ENCODE results near the gene LINC00632. TPM values are rescaled to one million over a fixed set of nuclear protein-coding genes. Genes with fewer than 3 reads are reported as not detected.

The LINC00632 gene
- total and polyA plus RNA-seq, 8 donors = 0.25 to 45.4 (median 4.2) TPM

- Histone ChIP-seq H3K27ac (no peak overlapping the region), H3K4me3 (no peak overlapping the region), H3K4me1 (no peaks in the 10 kb centered on the region), H3K36me3 (no peaks in the 10 kb centered on the region), H3K9me3 (no peaks in the 10 kb centered on the region), H3K27me3 (no peaks in the 10 kb centered on the region)
- intact Hi-C loops (cut with DNase I; ENCODE audit: low total_unique reads) = no loop called here
- TF ChIP-seq POLR2AphosphoS5 (IDR thresholded peaks at IDR 0.05) (no peak), POLR2A (IDR thresholded peaks at IDR 0.05) (no peak), CTCF (IDR thresholded peaks at IDR 0.05) (no peak)
- 58 to 69% (median 68%) methylated on average over 4 to 5 of the region's 5 CpGs for WGBS, 5 donors
- DNase-seq = no peak
Measured at GRCh38 chrX:140794642-140795041, 85.1 kb downstream of the LINC00632 start.

DNA sequence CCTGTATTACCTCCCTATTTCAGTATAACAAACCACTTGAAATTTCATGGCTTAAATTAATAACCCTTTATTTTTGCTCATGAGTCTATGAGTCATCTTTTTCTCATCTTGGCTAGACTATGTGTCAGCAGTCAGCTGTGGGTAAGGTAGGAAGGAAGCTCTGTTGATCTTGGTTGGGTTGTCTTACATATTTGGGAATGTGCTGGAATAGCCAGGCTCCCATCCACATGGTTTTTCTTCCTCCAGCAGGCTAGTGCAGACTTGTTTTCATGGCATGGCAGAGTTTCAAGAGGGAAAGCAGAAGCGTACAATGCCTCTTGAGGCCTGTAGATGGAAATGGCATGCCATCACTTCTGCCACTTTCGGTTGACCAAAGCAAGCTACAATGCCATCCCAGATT lies 89.7 kb downstream of the LINC00632 start:
- no peaks in the 10 kb centered on the region for H3K9me3 ChIP-seq
- no peak overlapping the region for H3K27ac ChIP-seq
- no peaks in the 10 kb centered on the region for H3K27me3 ChIP-seq
- no peaks in the 10 kb centered on the region for H3K4me1 ChIP-seq
- no peak for DNase-seq
- intact Hi-C loops (cut with DNase I; ENCODE audit: low total_unique reads) = no loop called here
- H3K36me3 ChIP-seq = no peaks in the 10 kb centered on the region
- H3K4me3 ChIP-seq = no peak overlapping the region
- no peak for TF ChIP-seq CTCF (IDR thresholded peaks at IDR 0.05)
- no peak for TF ChIP-seq POLR2AphosphoS5 (IDR thresholded peaks at IDR 0.05)
- TF ChIP-seq EP300 (IDR thresholded peaks at IDR 0.05) = no peak
- TF ChIP-seq POLR2A (IDR thresholded peaks at IDR 0.05) = no peak
- 84 to 96% (median 90%) methylated on average over 2 of the region's 2 CpGs; no CpG with 5 or more reads in 1 of the 5 donors for WGBS, 5 donors

GRCh38 chrX:140804292-140804691 lies 94.7 kb downstream of the LINC00632 start:
- H3K4me3 ChIP-seq = no peak overlapping the region
- TF ChIP-seq CTCF (IDR thresholded peaks at IDR 0.05) (no peak), POLR2A (IDR thresholded peaks at IDR 0.05) (no peak), EP300 (IDR thresholded peaks at IDR 0.05) (no peak), POLR2AphosphoS5 (IDR thresholded peaks at IDR 0.05) (no peak)
- DNase-seq = no peak
- intact Hi-C loops (cut with DNase I; ENCODE audit: low total_unique reads) = no loop called here
- no peaks in the 10 kb centered on the region for H3K27me3 ChIP-seq
- H3K9me3 ChIP-seq = peaks cover 0 to 14% (median 7%) of the 10 kb centered on the region in 4 donors
- no peaks in the 10 kb centered on the region for H3K36me3 ChIP-seq
- no peak overlapping the region for H3K27ac ChIP-seq
- 70 to 100% (median 92%) methylated on average over 1 of the region's 1 CpG for WGBS, 5 donors
- no peaks in the 10 kb centered on the region for H3K4me1 ChIP-seq

DNA sequence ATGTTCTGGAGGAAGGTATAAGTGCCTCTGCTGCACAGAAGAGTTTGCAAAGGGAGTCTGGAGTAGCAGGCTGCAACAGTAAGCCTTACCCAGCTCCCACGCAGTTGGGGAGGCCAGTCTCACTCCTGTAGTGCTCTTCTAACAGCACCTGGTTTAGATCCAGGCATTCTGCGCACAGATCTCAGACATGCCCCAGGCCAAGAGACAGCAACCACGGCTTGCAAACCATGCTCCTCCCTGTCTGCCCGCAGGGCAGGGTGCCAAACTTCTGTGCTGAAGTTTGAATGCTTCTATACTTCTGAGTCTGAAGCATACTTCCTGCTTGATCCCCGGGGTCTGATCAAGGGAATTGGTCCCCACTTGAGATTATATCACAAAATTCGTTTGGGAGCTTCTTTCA lies 106.3 kb downstream of the LINC00632 start:
- H3K27me3 ChIP-seq = no peaks in the 10 kb centered on the region
- 3 to 42% (median 35%) methylated on average over 4 to 6 of the region's 6 CpGs for WGBS, 5 donors
- H3K9me3 ChIP-seq = peaks cover 0 to 17% (median 9%) of the 10 kb centered on the region in 4 donors
- H3K4me1 ChIP-seq = no peaks in the 10 kb centered on the region
- intact Hi-C loops (cut with DNase I; ENCODE audit: low total_unique reads) = no loop called here
- no peak overlapping the region for H3K4me3 ChIP-seq
- peak in 1 of 2 donors; percentile 28 for DNase-seq
- H3K36me3 ChIP-seq = no peaks in the 10 kb centered on the region
- no peak overlapping the region for H3K27ac ChIP-seq
- TF ChIP-seq EP300 (IDR thresholded peaks at IDR 0.05) = no peak
- TF ChIP-seq POLR2AphosphoS5 (IDR thresholded peaks at IDR 0.05) = no peak
- TF ChIP-seq POLR2A (IDR thresholded peaks at IDR 0.05) = no peak
- TF ChIP-seq CTCF (IDR thresholded peaks at IDR 0.05) = no peak

Data from stomach (tissue), 9 donors.